Lung (tissue), 12 donors: Measurements from ENCODE around the gene ZNF534. TPM values are rescaled to one million over a fixed set of nuclear protein-coding genes. Genes with fewer than 3 reads are reported as not detected.
"Not testable (repeated sequence)": the region's sequence is repeated elsewhere in the genome, so short reads cannot be mapped to it uniquely, and the experiment has no call there.

Experiments used
- ATAC-seq: fragments of 200-7000 bp; cut with Tn5 transposase; one replicate; pipeline ENCODE4 v1.9.1; 2020; ENCODE audit warnings: moderate number of reproducible peaks; ENCODE audit not compliant: insufficient read depth, low FRiP score
- DNase-seq, 3 donors: peaks; one replicate each; pipeline ENCODE4 v3.0.0-alpha.2; 2013 to 2017
- H3K27ac ChIP-seq, 2 donors: one replicate each; pipeline ENCODE4 v1.5.1; 2013; ENCODE audit warnings: mild to moderate bottlenecking in 2 of 2, moderate library complexity in 2 of 2, control low read depth in 1 of 2, inconsistent platforms in 1 of 2, low read depth in 1 of 2, low read length in 1 of 2
- H3K27me3 ChIP-seq, 3 donors: one replicate each; pipeline ENCODE4 v1.5.1; 2013; ENCODE audit warnings: low read length in 2 of 3; ENCODE audit not compliant: control insufficient read depth in 3 of 3, insufficient read depth in 3 of 3
- H3K36me3 ChIP-seq, 4 donors: one replicate each; pipeline ENCODE4 v1.5.1; 2013; ENCODE audit warnings: low read length in 4 of 4, mild to moderate bottlenecking in 1 of 4, moderate library complexity in 1 of 4; ENCODE audit not compliant: control insufficient read depth in 4 of 4, insufficient read depth in 4 of 4
- H3K4me1 ChIP-seq, 5 donors: one replicate each; pipeline ENCODE4 v1.5.1; 2013; ENCODE audit warnings: low read length in 5 of 5, mild to moderate bottlenecking in 2 of 5, moderate library complexity in 1 of 5; ENCODE audit not compliant: control insufficient read depth in 5 of 5, insufficient read depth in 5 of 5
- H3K4me3 ChIP-seq: one replicate; pipeline ENCODE4 v1.5.1; 2013; ENCODE audit warnings: mild to moderate bottlenecking, control low read depth, moderate library complexity
- H3K9ac ChIP-seq, 2 donors: one replicate each; pipeline ENCODE4 v1.5.1; 2013; ENCODE audit warnings: low read length in 2 of 2, control low read depth in 1 of 2; ENCODE audit not compliant: insufficient read depth in 1 of 2
- H3K9me3 ChIP-seq, 4 donors: one replicate each; pipeline ENCODE4 v1.5.1; 2013; ENCODE audit warnings: low read length in 3 of 4, mild to moderate bottlenecking in 1 of 4, moderate library complexity in 1 of 4; ENCODE audit not compliant: control insufficient read depth in 4 of 4, insufficient read depth in 3 of 4
- CTCF ChIP-seq: IDR thresholded peaks from 2 replicates; pipeline ENCODE4 v1.5.1; 2012; ENCODE audit warnings: mild to moderate bottlenecking; ENCODE audit errors: control extremely low read depth, extremely low read depth
- WGBS, 2 donors: extraction: QIAGEN DNeasy Blood & Tissue Kit; methylation state at CpG; one replicate each; pipeline ENCODE4 v1.1.7; 2013; 5-methylcytosine and 5-hydroxymethylcytosine counted together
- polyA plus RNA-seq, 2 donors: library from polyadenylated mRNA; stranded (reverse); fragments of 200-250 nt; gene quantifications; one replicate each; pipeline ENCODE4 v1.2.1, GENCODE V29; 2013
- total RNA-seq, 2 donors: library from RNA; depleted of rRNA in 1 of 2; stranded (reverse); fragments of >200 nt in 1 of 2; gene quantifications; one replicate each; pipeline ENCODE4 v1.2.1, GENCODE V29; 2014 to 2021
- donor health status: control.
- donor health status: control.
- donor health status: Bipolar disorder and iron deficiency.
- donor health status: healthy.
- donor health status: DM: yes; HTN: yes; CAD: no.

The ZNF534 gene
- total and polyA plus RNA-seq, 4 donors: 0.06 to 0.20 (median 0.13) TPM

- Histone ChIP-seq H3K36me3 (peaks cover 0 to 7% (median 2%) of the 10 kb centered on the region in 4 donors), H3K27me3 (no peaks in the 10 kb centered on the region), H3K4me1 (no peaks in the 10 kb centered on the region), H3K27ac (no peak overlapping the region), H3K4me3 (no peak overlapping the region), H3K9me3 (peaks cover 8 to 66% (median 41%) of the 10 kb centered on the region in 4 donors), H3K9ac (no peak overlapping the region)
- DNase-seq (no peak), ATAC-seq (no peak)
- 87 to 93% methylated on average over 14 of the region's 14 CpGs for WGBS, 2 donors
- TF ChIP-seq CTCF: no peak
Measured at GRCh38 chr19:52464798-52465470, 36.0 kb downstream of the ZNF534 start.

- DNase-seq (no peak), ATAC-seq (no peak)
- TF ChIP-seq CTCF: no peak
- H3K27ac ChIP-seq: no peak overlapping the region
- 92 to 95% methylated on average over 3 of the region's 3 CpGs for WGBS, 2 donors
- no peaks in the 10 kb centered on the region for H3K4me1 ChIP-seq
- no peak overlapping the region for H3K4me3 ChIP-seq
- no peak overlapping the region for H3K9ac ChIP-seq
- peaks cover 0 to 16% (median 0%) of the 10 kb centered on the region in 4 donors for H3K36me3 ChIP-seq
- peaks cover 15 to 88% (median 52%) of the 10 kb centered on the region in 4 donors for H3K9me3 ChIP-seq
- no peaks in the 10 kb centered on the region for H3K27me3 ChIP-seq
Measured at GRCh38 chr19:52473655-52474350, 44.9 kb downstream of the ZNF534 start.

- Histone ChIP-seq H3K4me3 (no peak overlapping the region), H3K9me3 (peaks cover 13 to 87% (median 51%) of the 10 kb centered on the region in 4 donors), H3K36me3 (peaks cover 0 to 14% (median 0%) of the 10 kb centered on the region in 4 donors), H3K4me1 (no peaks in the 10 kb centered on the region), H3K9ac (no peak overlapping the region), H3K27ac (no peak overlapping the region), H3K27me3 (no peaks in the 10 kb centered on the region)
- TF ChIP-seq CTCF: no peak
- ATAC-seq (no peak), DNase-seq (no peak)
- 93 to 96% methylated on average over 7 of the region's 7 CpGs for WGBS, 2 donors
Measured at GRCh38 chr19:52474351-52475127, 45.6 kb downstream of the ZNF534 start.

GRCh38 chr19:52484111-52484743 is 55.3 kb downstream of the ZNF534 start:
- not testable (repeated sequence) for H3K4me1 ChIP-seq, H3K4me3 ChIP-seq, DNase-seq, H3K27ac ChIP-seq, H3K27me3 ChIP-seq, ATAC-seq, H3K9ac ChIP-seq, H3K36me3 ChIP-seq
- H3K9me3 ChIP-seq: peaks cover 0 to 66% (median 19%) of the 10 kb centered on the region in 4 donors
- WGBS, 2 donors: 43 to 45% methylated on average over 7 of the region's 7 CpGs

- H3K36me3 ChIP-seq, H3K4me3 ChIP-seq, H3K27me3 ChIP-seq, H3K9ac ChIP-seq, DNase-seq, H3K4me1 ChIP-seq, ATAC-seq, H3K27ac ChIP-seq: not testable (repeated sequence)
- peaks cover 0 to 63% (median 18%) of the 10 kb centered on the region in 4 donors for H3K9me3 ChIP-seq
- WGBS, 2 donors: 45 to 46% methylated on average over 7 of the region's 7 CpGs
Measured at GRCh38 chr19:52485064-52485463, 56.1 kb downstream of the ZNF534 start.
